OCI-LY1 (cell line): Measurements from ENCODE around the gene TNPO3.
"Not testable (repeated sequence)": the region's sequence is repeated elsewhere in the genome, so short reads cannot be mapped to it uniquely, and the experiment has no call there.

Source experiments
- H2AFZ ChIP-seq: fragments of 200-600 bp; sonication (generic), shearing (Covaris generic); 2 replicates; pipeline ENCODE4 v1.6.0; 2014; ENCODE audit warnings: antibody characterized with exemption, mild to moderate bottlenecking, low read length
- H3F3A ChIP-seq: fragments of 200-600 bp; sonication (generic), shearing (Covaris generic); 2 replicates; pipeline ENCODE4 v1.6.0; 2014; ENCODE audit warnings: mild to moderate bottlenecking, antibody characterized with exemption, low read length, moderate library complexity; ENCODE audit not compliant: insufficient read depth
- H3K27ac ChIP-seq: fragments of 200-600 bp; sonication (generic); 2 replicates; pipeline ENCODE4 v1.5.1; 2014; ENCODE audit warnings: low read length, mixed run types, mild to moderate bottlenecking, low read depth; ENCODE audit not compliant: poor library complexity, severe bottlenecking
- H3K27me3 ChIP-seq: fragments of 200-600 bp; sonication (generic); 2 replicates; pipeline ENCODE4 v1.6.0; 2014; ENCODE audit warnings: antibody characterized with exemption, mild to moderate bottlenecking, low read length, moderate library complexity; ENCODE audit not compliant: insufficient read depth
- H3K36me3 ChIP-seq: fragments of 200-600 bp; sonication (generic); 2 replicates; pipeline ENCODE4 v1.6.1; 2014; ENCODE audit warnings: mild to moderate bottlenecking, antibody characterized with exemption, low read length, moderate library complexity, mixed read lengths; ENCODE audit not compliant: insufficient read depth
- H3K4me1 ChIP-seq: fragments of 200-600 bp; sonication (generic); 2 replicates; pipeline ENCODE4 v1.5.1; 2014; ENCODE audit warnings: mild to moderate bottlenecking, low read length, moderate library complexity; ENCODE audit not compliant: insufficient read depth, severe bottlenecking
- H3K4me2 ChIP-seq: fragments of 200-600 bp; sonication (generic), shearing (Covaris generic); 2 replicates; pipeline ENCODE4 v1.6.1; 2014; ENCODE audit warnings: low read length
- H3K4me3 ChIP-seq: fragments of 200-600 bp; sonication (generic); 2 replicates; pipeline ENCODE4 v1.5.1; 2014; ENCODE audit warnings: low read length, low read depth, mild to moderate bottlenecking, mixed read lengths; ENCODE audit not compliant: poor library complexity, severe bottlenecking
- H3K79me2 ChIP-seq: fragments of 200-600 bp; shearing (Covaris generic); 2 replicates; pipeline ENCODE4 v1.6.1; 2016; ENCODE audit warnings: mixed run types, low read length, mixed read lengths; ENCODE audit not compliant: insufficient read depth
- H3K9ac ChIP-seq: fragments of 200-600 bp; sonication (generic), shearing (Covaris generic); 2 replicates; pipeline ENCODE4 v1.6.1; 2014; ENCODE audit warnings: mild to moderate bottlenecking, low read length, mixed read lengths
- H3K9me2 ChIP-seq: fragments of 200-600 bp; sonication (generic), shearing (Covaris generic); 2 replicates; pipeline ENCODE4 v1.6.1; 2014; ENCODE audit warnings: low read depth, mild to moderate bottlenecking, low read length, mixed read lengths
- H3K9me3 ChIP-seq: fragments of 200-600 bp; shearing (Covaris generic); 2 replicates; pipeline ENCODE4 v1.6.1; 2014; ENCODE audit warnings: low read length, mixed read lengths
- H4K20me1 ChIP-seq: fragments of 200-600 bp; sonication (generic), shearing (Covaris generic); 2 replicates; pipeline ENCODE4 v1.6.0; 2016; ENCODE audit warnings: mild to moderate bottlenecking, low read length; ENCODE audit not compliant: insufficient read depth
- EZH2 ChIP-seq: fragments of 200-600 bp; sonication (generic), shearing (Covaris generic); IDR thresholded peaks from 2 replicates; pipeline ENCODE4 v1.8.0; 2017; ENCODE audit warnings: borderline replicate concordance, mixed run types, mild to moderate bottlenecking, antibody characterized with exemption, low read length, moderate library complexity, mixed read lengths
- TF ChIP-seq, protein P1 (sequence below): fragments of 200-600 bp; sonication (generic), shearing (Covaris generic); IDR thresholded peaks from 2 replicates; pipeline ENCODE4 v1.5.1; 2017; ENCODE audit warnings: mild to moderate bottlenecking, antibody characterized with exemption, low read length, moderate library complexity, mixed read lengths

Gene TNPO3

GRCh38 chr7:128997181-128997580 is 57.7 kb downstream of the TNPO3 start:
- H3K9me3 ChIP-seq, result no peaks in the 10 kb centered on the region
- H4K20me1 ChIP-seq, result no peaks in the 10 kb centered on the region
- H3K79me2 ChIP-seq, result no peaks in the 10 kb centered on the region
- no peak overlapping the region for H3K4me2 ChIP-seq
- H2AFZ ChIP-seq, result no peak overlapping the region
- H3K4me1 ChIP-seq, result no peaks in the 10 kb centered on the region
- TF ChIP-seq, protein P1, sequence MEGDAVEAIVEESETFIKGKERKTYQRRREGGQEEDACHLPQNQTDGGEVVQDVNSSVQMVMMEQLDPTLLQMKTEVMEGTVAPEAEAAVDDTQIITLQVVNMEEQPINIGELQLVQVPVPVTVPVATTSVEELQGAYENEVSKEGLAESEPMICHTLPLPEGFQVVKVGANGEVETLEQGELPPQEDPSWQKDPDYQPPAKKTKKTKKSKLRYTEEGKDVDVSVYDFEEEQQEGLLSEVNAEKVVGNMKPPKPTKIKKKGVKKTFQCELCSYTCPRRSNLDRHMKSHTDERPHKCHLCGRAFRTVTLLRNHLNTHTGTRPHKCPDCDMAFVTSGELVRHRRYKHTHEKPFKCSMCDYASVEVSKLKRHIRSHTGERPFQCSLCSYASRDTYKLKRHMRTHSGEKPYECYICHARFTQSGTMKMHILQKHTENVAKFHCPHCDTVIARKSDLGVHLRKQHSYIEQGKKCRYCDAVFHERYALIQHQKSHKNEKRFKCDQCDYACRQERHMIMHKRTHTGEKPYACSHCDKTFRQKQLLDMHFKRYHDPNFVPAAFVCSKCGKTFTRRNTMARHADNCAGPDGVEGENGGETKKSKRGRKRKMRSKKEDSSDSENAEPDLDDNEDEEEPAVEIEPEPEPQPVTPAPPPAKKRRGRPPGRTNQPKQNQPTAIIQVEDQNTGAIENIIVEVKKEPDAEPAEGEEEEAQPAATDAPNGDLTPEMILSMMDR, result no peak
- no peak for TF ChIP-seq EZH2
- H3K27me3 ChIP-seq, result no peaks in the 10 kb centered on the region
- H3K4me3 ChIP-seq, result no peak overlapping the region
- H3K9me2 ChIP-seq, result no peaks in the 10 kb centered on the region
- no peak overlapping the region for H3K9ac ChIP-seq
- no peak overlapping the region for H3K27ac ChIP-seq
- H3F3A ChIP-seq, result no peaks in the 10 kb centered on the region
- peaks cover 89% of the 10 kb centered on the region for H3K36me3 ChIP-seq

DNA sequence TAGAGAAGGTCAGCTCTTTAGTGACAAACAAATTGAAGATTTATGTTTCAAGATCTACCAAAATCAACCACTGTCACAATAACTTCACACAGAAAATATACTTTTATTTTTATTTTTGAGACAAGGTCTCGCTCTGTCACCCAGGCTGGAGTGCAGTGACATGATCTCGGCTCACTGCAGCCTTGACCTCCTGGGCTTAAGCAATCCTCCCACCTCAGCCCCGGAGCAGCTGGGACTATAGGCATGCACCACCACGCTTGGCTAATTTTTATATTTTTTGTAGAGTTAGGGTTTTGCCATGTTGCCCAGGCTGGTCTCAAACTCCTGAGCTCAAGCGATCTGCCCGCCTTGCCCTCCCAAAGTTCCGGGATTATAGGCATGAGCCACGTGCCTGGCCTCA is 60.4 kb downstream of the TNPO3 start:
- not testable (repeated sequence) for H3K79me2 ChIP-seq, H3K4me1 ChIP-seq, H3K9me2 ChIP-seq, H3K4me2 ChIP-seq, H3K4me3 ChIP-seq, H3K9me3 ChIP-seq, H4K20me1 ChIP-seq, H3K9ac ChIP-seq, H2AFZ ChIP-seq, H3F3A ChIP-seq, H3K27me3 ChIP-seq, H3K27ac ChIP-seq
- peaks cover 88% of the 10 kb centered on the region for H3K36me3 ChIP-seq

DNA sequence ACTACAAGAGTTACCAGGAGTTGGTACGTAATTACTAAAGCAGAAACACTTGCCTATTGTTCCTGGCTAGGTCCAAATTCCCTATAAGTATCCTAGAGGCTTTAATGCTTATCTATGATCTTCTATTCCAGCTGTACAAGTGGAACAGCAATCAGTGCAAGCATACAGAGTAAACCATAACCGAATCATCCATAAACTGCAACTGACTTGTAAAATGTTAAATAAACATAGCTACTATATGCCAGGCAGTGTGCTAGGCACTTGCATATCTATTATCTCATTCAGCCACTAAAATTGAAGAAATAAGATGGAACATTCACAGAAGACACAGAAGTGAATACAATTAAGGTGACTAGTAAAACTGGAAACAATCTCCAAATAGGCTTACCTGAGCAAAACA is 61.5 kb downstream of the TNPO3 start:
- no peaks in the 10 kb centered on the region for H3K4me1 ChIP-seq
- no peak overlapping the region for H3K4me2 ChIP-seq
- no peaks in the 10 kb centered on the region for H3F3A ChIP-seq
- no peaks in the 10 kb centered on the region for H3K27me3 ChIP-seq
- H3K9me2 ChIP-seq, result no peaks in the 10 kb centered on the region
- TF ChIP-seq, protein P1, result no peak
- TF ChIP-seq EZH2, result no peak
- H3K27ac ChIP-seq, result no peak overlapping the region
- no peak overlapping the region for H3K9ac ChIP-seq
- peaks cover 89% of the 10 kb centered on the region for H3K36me3 ChIP-seq
- H2AFZ ChIP-seq, result no peak overlapping the region
- no peaks in the 10 kb centered on the region for H3K9me3 ChIP-seq
- H4K20me1 ChIP-seq, result no peaks in the 10 kb centered on the region
- no peak overlapping the region for H3K4me3 ChIP-seq
- no peaks in the 10 kb centered on the region for H3K79me2 ChIP-seq

- TF ChIP-seq EZH2, result no peak
- TF ChIP-seq, protein P1, result no peak
- no peaks in the 10 kb centered on the region for H3F3A ChIP-seq
- H3K27ac ChIP-seq, result no peak overlapping the region
- H3K27me3 ChIP-seq, result no peaks in the 10 kb centered on the region
- no peaks in the 10 kb centered on the region for H3K9me2 ChIP-seq
- H3K79me2 ChIP-seq, result no peaks in the 10 kb centered on the region
- no peak overlapping the region for H3K4me3 ChIP-seq
- H4K20me1 ChIP-seq, result no peaks in the 10 kb centered on the region
- no peak overlapping the region for H3K4me2 ChIP-seq
- H2AFZ ChIP-seq, result no peak overlapping the region
- no peaks in the 10 kb centered on the region for H3K9me3 ChIP-seq
- H3K4me1 ChIP-seq, result no peaks in the 10 kb centered on the region
- H3K9ac ChIP-seq, result no peak overlapping the region
- H3K36me3 ChIP-seq, result peaks cover 92% of the 10 kb centered on the region
These were observed 65.0 kb downstream of the TNPO3 start for GRCh38 chr7:128989961-128990360.
